Memory B cell (primary cell): ENCODE data around the gene PCA3.
A peak's percentile ranks its signal among the peaks of the same experiment; 100 is the strongest.
"Not testable (repeated sequence)": the region's sequence is repeated elsewhere in the genome, so short reads cannot be mapped to it uniquely, and the experiment has no call there.

Experiments used
- ATAC-seq: fragments of 150-1000 bp; cut with Tn5 transposase; 2 replicates; pipeline ENCODE4 v1.10.0; 2021; ENCODE audit warnings: low read depth, mild to moderate bottlenecking, moderate library complexity
- DNase-seq, 2 donors: peaks; one replicate each; pipeline ENCODE4 v3.0.0; 2022; ENCODE audit warnings: low spot score in 2 of 2
- H3K27ac Mint-ChIP-seq: one replicate; pipeline ENCODE4 v1.8.0; 2022; ENCODE audit warnings: mild to moderate bottlenecking, moderate library complexity, mixed read lengths
- H3K27me3 Mint-ChIP-seq: one replicate; pipeline ENCODE4 v1.8.0; 2022; ENCODE audit warnings: mixed read lengths
- H3K36me3 Mint-ChIP-seq: one replicate; pipeline ENCODE4 v1.8.0; 2022; ENCODE audit warnings: mild to moderate bottlenecking, mixed read lengths
- H3K4me1 Mint-ChIP-seq: one replicate; pipeline ENCODE4 v1.8.0; 2022; ENCODE audit warnings: mixed read lengths
- H3K4me3 Mint-ChIP-seq: one replicate; pipeline ENCODE4 v1.8.0; 2022; ENCODE audit warnings: mild to moderate bottlenecking, moderate library complexity, mixed read lengths
- H3K9me3 Mint-ChIP-seq: one replicate; pipeline ENCODE4 v1.8.0; 2022; ENCODE audit warnings: mixed read lengths

Gene PCA3

DNA sequence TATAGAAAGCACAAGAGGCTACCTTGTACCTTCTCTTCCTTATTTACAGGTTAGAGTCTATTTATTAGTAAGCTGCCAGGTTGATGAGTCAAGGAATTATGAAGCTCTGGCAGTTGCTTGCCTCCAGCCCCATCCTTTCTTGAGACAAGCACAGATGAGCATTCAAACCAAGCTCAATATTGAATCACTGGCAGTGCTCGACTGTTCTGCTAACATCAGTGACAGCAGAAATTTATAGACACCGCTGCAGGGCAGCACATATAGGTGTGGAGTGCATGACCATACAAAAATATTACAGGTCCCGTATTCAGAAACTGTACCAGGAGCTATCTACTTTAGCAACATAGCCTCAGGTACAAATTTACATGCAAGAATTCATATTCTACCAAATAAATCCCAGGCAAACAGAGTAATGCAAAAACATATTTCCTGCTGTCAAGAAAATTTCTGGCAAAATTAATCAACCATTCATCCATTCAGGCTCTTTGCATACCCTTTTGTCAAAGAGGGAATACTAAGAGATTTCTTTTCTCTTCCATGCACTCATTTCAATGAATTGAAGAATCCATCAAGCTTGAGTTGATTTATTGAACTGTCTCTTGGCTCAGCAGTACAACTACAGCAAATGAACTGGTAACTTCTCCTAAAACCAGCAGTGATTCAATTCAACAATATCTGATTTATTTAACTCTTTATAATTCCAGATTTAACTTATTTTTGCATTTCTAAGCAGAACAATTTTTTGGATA, 26.9 kb upstream of the PCA3 start:
- no peaks in the 10 kb centered on the region for H3K36me3 Mint-ChIP-seq
- H3K9me3 Mint-ChIP-seq: no peaks in the 10 kb centered on the region
- peaks cover 6% of the 10 kb centered on the region for H3K27me3 Mint-ChIP-seq
- no peak overlapping the region for H3K27ac Mint-ChIP-seq
- ATAC-seq (no peak), DNase-seq (no peak)
- H3K4me1 Mint-ChIP-seq: no peaks in the 10 kb centered on the region
- H3K4me3 Mint-ChIP-seq: no peak overlapping the region

DNA sequence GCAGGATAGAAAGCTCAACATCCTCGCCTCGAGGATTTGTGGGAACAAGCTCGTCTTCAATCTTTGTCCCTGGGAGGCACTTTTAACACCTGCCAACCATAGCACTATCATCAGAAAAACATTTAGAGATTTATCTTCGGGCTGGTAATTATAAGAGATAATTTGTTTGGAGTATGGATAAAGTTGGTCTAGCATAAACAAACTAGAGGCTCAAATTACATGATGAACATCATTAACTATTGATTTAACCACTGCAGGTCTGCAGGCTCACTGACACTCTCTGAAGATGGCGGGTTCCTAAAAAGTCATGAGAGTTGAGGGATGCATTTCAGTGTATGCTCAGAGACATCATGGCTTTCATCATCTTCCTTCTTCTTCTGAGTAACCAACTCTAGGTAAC, 25.8 kb upstream of the PCA3 start:
- no peaks in the 10 kb centered on the region for H3K4me1 Mint-ChIP-seq
- no peak for ATAC-seq

DNA sequence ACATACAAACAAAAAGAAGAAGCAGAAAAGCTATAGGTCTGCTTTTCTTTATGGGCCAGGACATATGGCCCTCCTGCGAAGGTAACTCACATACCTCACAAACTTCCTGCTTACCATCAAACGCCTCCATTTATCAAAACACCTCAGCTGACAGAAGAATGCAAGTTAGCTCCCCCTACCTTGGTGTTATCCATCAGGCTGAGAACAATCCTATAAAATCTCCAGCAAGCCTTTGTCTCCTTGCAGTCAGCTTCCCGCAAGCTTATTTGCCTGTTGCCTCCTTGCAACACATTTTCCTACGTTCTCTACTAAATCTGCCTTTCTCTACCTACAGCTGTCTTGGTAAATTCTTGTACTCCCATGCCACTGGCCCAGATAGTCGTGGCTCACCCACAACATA, 22.7 kb upstream of the PCA3 start:
- H3K9me3 Mint-ChIP-seq: peaks cover 2% of the 10 kb centered on the region
- no peak overlapping the region for H3K4me3 Mint-ChIP-seq
- no peaks in the 10 kb centered on the region for H3K4me1 Mint-ChIP-seq
- H3K27me3 Mint-ChIP-seq: peaks cover 9% of the 10 kb centered on the region
- no peak for DNase-seq
- H3K36me3 Mint-ChIP-seq: no peaks in the 10 kb centered on the region
- ATAC-seq: no peak
- H3K27ac Mint-ChIP-seq: no peak overlapping the region

More for the DNA sequence above, 25.8 kb upstream of the PCA3 start:
- DNase-seq: no peak
- Mint-ChIP-seq H3K27ac (no peak overlapping the region), H3K4me3 (no peak overlapping the region), H3K9me3 (peaks cover 2% of the 10 kb centered on the region), H3K27me3 (peaks cover 6% of the 10 kb centered on the region), H3K36me3 (no peaks in the 10 kb centered on the region)

DNA sequence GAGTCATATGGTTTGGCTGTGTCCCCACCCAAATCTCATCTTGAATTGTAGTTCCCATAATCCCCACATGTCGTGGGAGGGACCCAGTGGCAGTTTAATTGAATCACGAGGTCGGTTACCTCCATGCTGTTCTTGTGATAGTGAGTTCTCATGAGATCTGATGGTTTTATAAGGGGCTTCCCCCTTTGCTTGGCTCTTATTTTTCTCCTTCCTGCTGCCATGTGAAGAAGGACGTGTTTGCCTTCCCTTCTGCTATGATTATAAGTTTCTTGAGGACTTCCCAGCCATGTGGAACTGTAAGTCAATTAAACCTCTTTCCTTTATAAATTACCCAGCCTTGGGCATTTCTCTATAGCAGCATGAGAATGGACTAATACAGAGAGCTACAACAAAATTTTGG, 21.3 kb upstream of the PCA3 start:
- H3K9me3 Mint-ChIP-seq, DNase-seq, H3K4me1 Mint-ChIP-seq, H3K36me3 Mint-ChIP-seq, ATAC-seq, H3K27me3 Mint-ChIP-seq, H3K27ac Mint-ChIP-seq, H3K4me3 Mint-ChIP-seq: not testable (repeated sequence)

DNA sequence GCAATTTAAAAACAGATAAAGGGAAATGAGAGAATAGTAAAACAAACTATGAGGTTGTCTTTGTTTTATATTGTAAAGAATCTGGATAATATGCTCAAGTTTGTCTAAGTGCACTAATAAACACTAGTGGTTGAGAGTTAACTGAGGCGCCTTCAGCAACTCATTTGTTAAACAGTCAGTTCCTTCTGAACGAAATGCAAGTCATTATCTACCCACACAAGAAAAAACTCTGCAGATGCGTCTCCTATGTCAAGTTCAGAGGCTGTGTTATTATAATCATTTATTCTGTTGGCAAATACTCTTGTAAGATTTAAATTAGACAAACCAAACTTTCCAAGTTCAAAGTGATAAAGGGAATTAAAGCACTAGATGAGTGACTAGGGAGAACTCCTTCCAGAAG, 20.3 kb upstream of the PCA3 start:
- H3K4me1 Mint-ChIP-seq: no peaks in the 10 kb centered on the region
- H3K27ac Mint-ChIP-seq: no peak overlapping the region
- no peak overlapping the region for H3K4me3 Mint-ChIP-seq
- H3K9me3 Mint-ChIP-seq: peaks cover 2% of the 10 kb centered on the region
- H3K36me3 Mint-ChIP-seq: no peaks in the 10 kb centered on the region
- no peak for DNase-seq
- no peak for ATAC-seq
- H3K27me3 Mint-ChIP-seq: peaks cover 13% of the 10 kb centered on the region

DNA sequence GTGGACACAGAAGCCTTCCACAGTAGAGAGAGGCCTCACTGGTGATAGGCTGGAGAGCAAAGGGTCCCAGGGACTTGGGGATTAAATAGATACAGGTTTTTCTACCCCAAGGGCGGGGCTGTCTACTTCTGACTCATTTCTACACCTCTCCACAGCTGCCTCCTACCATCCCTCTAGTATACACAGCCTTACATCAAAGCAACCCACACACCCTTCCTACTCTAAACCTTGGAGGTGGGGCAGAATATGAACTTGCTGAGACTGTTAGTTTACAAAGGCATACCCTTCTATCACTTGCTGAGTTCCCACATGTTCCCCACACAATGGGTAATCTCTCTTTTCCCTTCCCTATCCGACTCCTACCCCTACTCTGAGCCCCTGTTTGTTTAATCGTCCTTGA, 19.9 kb upstream of the PCA3 start:
- peaks cover 13% of the 10 kb centered on the region for H3K27me3 Mint-ChIP-seq
- no peaks in the 10 kb centered on the region for H3K4me1 Mint-ChIP-seq
- no peaks in the 10 kb centered on the region for H3K36me3 Mint-ChIP-seq
- H3K27ac Mint-ChIP-seq: no peak overlapping the region
- ATAC-seq: no peak
- DNase-seq: no peak
- no peak overlapping the region for H3K4me3 Mint-ChIP-seq
- H3K9me3 Mint-ChIP-seq: peaks cover 2% of the 10 kb centered on the region

DNA sequence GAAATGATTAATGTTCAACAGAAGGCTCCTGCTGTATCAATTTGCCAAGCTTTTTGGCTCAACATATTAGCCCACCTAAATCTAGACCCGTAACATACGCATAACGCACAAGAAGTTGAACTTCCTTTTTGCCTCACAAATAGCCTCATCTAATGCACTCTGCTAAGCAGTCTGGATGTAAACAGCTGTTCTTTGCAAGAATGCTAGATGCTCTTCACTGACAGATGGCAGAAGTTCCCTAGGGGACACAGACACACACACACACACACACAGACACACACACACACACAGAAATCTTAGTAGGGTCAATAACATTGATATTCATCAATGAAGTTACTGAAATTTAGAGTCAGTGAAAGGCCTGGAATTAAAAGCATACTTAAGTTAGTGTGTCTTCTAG, 13.2 kb upstream of the PCA3 start:
- ATAC-seq: peak; percentile 17
- Mint-ChIP-seq H3K27ac (no peak overlapping the region), H3K4me1 (peaks cover 16% of the 10 kb centered on the region), H3K27me3 (peaks cover 6% of the 10 kb centered on the region), H3K9me3 (no peaks in the 10 kb centered on the region), H3K36me3 (no peaks in the 10 kb centered on the region), H3K4me3 (no peak overlapping the region)
- no peak for DNase-seq

DNA sequence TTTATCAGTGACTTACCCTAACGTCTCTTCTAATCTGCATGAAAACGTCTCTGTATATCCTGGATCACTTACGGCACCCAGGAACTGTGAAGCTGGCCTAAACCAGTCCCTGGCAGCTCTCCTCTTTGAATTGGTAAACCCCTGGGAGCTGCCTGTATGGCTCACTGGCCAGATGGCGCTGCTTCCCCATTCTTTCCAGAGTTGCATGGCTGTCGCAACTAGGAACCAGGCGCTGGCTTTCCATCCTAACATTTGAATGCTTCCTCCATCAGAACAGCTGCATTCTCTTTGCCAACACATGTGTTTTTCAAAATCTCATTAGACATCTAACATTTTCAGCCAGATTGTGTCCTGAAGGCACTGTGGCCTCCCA, 8.0 kb upstream of the PCA3 start:
- no peaks in the 10 kb centered on the region for H3K36me3 Mint-ChIP-seq
- H3K4me1 Mint-ChIP-seq: peaks cover 33% of the 10 kb centered on the region
- ATAC-seq (peak; percentile 14), DNase-seq (no peak)
- peaks cover 2% of the 10 kb centered on the region for H3K27me3 Mint-ChIP-seq
- peak overlapping the region; percentile 81 for H3K4me3 Mint-ChIP-seq
- peak overlapping the region; percentile 83 for H3K27ac Mint-ChIP-seq
- no peaks in the 10 kb centered on the region for H3K9me3 Mint-ChIP-seq

DNA sequence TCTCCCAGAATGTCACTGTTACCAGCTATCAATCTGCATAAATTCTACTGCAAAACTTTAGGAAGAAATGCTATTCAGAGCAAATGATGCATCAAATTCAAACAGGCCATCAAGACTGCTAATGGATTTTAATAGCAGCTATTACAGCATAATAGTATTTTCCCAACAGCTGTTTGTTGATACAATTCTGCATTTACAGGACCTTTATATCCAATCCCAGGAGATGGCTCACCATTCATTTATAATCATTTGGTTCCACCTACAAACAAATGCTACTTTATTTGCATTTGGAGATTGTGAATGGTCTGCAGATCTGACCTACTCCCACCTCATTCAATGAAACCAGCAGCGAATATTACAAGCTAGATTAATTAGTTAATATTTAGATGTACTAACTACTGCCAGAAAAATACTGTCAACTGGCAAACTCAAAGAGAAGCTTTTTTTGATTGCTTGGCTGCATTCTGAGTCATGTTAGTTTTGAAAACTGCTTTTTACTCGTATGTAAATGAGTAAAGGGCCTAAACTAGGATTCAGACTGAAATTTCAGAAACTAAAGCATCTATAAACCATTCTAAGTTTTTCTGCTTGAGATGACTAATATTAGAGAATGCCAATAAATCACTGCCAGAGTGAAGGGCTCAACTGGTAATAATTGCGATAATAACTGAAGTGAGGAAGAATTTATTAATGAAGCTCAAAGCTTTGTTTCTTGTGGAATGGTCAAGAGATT, 7.1 kb upstream of the PCA3 start:
- ATAC-seq: no peak
- no peaks in the 10 kb centered on the region for H3K9me3 Mint-ChIP-seq
- peaks cover 33% of the 10 kb centered on the region for H3K4me1 Mint-ChIP-seq
- H3K27me3 Mint-ChIP-seq: peaks cover 2% of the 10 kb centered on the region
- H3K27ac Mint-ChIP-seq: no peak overlapping the region
- no peaks in the 10 kb centered on the region for H3K36me3 Mint-ChIP-seq
- DNase-seq: no peak
- H3K4me3 Mint-ChIP-seq: no peak overlapping the region

DNA sequence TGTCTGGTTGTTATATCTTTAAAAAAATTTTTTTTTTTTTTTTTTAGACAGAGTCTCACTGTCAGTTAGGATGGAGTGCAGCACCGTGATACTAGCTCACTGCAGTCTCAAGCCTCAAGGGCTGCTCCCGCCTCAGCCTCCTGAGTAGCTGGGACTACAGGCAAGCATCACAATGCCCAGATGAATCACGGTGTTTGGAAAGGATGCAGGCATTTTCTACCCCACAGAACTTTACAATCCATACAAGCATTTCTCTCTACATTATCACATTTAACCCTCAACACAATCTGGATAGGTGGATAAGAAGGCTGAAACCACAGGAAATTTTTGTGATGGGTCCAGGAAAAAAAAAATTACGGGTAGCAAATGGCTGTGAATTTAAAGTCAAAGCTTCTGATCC, 5.8 kb upstream of the PCA3 start:
- H3K4me1 Mint-ChIP-seq: peaks cover 33% of the 10 kb centered on the region
- ATAC-seq (no peak), DNase-seq (no peak)
- no peak overlapping the region for H3K27ac Mint-ChIP-seq
- no peaks in the 10 kb centered on the region for H3K9me3 Mint-ChIP-seq
- H3K4me3 Mint-ChIP-seq: no peak overlapping the region
- no peaks in the 10 kb centered on the region for H3K36me3 Mint-ChIP-seq
- peaks cover 3% of the 10 kb centered on the region for H3K27me3 Mint-ChIP-seq

DNA sequence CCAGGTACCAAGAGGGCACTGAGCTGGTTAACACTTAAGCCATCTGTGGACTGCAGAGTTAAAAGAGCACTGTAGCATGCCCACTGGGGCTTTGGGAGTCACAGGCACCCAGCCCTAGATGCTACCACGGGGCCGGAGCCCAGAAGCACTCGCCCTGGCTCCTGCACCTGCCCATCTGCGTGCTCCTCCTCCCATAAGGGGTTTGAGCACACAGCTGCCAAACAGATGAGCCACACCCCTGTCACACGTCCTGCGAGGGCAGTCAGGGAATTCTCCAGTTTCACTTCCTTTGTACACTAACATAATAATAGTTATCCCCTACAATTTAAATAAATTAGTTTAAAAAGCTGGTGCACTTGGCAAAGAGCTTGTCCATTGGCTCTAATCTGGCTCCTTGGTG, 4.5 kb upstream of the PCA3 start:
- Mint-ChIP-seq H3K36me3 (no peaks in the 10 kb centered on the region), H3K4me3 (peak overlapping the region; percentile 24), H3K4me1 (peaks cover 33% of the 10 kb centered on the region), H3K27ac (peak overlapping the region; percentile 58), H3K9me3 (no peaks in the 10 kb centered on the region), H3K27me3 (peaks cover 2% of the 10 kb centered on the region)
- ATAC-seq (peak; percentile 61), DNase-seq (peak; percentile 22 to 30)

DNA sequence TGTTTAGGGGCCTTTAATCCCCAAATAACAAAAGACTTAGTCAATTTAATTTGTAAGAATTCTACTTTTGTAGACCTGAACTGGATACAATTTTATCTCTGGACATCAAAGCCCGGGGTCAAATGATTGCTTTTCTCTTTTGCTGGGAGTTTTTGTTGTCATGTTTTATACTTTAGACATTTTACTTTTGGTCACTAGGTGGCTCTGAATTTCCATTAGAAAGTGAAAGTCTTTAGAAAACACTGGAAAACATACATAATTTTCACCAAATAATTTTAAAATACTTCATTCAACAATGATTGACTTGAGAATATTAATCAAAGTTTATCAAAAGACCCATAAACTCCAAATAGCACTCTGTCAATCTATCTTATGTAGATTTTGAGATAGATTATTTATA, 2.8 kb upstream of the PCA3 start:
- ATAC-seq (no peak), DNase-seq (no peak)
- no peak overlapping the region for H3K4me3 Mint-ChIP-seq

DNA sequence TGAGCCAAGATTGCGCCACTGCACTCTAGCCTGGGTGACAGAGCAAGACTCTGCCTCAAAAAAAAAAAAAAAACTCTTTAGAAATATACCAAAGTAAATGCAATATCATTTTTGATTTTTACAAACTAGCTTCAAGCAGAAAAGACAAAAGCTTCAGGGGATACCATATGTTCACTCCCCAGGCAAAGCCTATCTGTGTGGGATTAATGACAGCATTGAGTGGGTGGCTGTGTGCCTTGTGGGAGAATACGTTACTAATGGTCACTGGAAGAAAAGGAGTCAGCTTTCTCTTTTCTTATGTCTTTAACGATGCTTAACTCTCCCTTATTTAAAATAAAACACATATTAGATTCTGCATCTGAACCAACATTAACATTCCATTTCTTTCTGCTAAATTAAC, 1.9 kb downstream of the PCA3 start:
- no peak for DNase-seq
- H3K27ac Mint-ChIP-seq: no peak overlapping the region
- H3K27me3 Mint-ChIP-seq: peaks cover 9% of the 10 kb centered on the region
- no peak overlapping the region for H3K4me3 Mint-ChIP-seq
- no peaks in the 10 kb centered on the region for H3K9me3 Mint-ChIP-seq
- peaks cover under 1% of the 10 kb centered on the region for H3K4me1 Mint-ChIP-seq
- H3K36me3 Mint-ChIP-seq: no peaks in the 10 kb centered on the region
- ATAC-seq: no peak

More for the DNA sequence above, 2.8 kb upstream of the PCA3 start:
- Mint-ChIP-seq H3K27me3 (peaks cover 2% of the 10 kb centered on the region), H3K36me3 (no peaks in the 10 kb centered on the region), H3K9me3 (no peaks in the 10 kb centered on the region), H3K4me1 (peaks cover 20% of the 10 kb centered on the region), H3K27ac (no peak overlapping the region)

DNA sequence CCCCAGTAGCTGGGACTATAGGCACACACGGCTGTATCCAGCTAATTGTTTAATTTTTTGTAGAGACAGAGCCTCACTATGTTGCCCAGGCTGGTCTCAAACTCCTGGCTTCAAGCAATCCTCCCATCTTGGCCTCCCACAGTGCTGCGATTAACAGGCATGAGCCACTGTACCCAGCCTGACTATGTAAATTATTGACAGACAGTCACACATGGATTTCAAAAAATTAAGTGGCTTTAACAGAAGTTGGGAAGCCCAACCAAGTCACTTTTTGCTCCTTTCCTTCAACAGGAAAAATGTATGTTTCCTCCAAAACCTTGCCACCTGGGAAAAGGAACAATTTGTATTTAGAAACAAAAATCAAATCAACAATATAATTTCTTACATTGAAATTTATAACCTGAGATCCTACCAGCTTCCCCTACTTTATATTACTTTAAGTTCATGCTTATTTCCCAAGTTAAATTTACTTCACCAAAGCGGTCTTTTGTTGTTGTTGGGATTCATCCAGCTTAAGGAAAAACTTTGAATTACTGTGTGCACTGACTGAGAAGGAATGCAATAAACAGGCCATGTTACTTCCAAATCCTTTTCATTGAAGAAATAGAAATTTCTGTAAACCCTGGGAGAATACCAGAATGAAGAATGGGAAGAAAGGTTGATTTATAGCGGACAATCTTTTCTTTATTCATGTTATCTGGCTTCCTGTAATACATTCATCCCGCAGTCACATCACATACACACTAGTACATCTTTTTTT, 8.6 kb downstream of the PCA3 start:
- no peak overlapping the region for H3K27ac Mint-ChIP-seq
- no peaks in the 10 kb centered on the region for H3K36me3 Mint-ChIP-seq
- no peak overlapping the region for H3K4me3 Mint-ChIP-seq
- peaks cover 3% of the 10 kb centered on the region for H3K4me1 Mint-ChIP-seq
- no peaks in the 10 kb centered on the region for H3K9me3 Mint-ChIP-seq
- DNase-seq (no peak), ATAC-seq (no peak)
- peaks cover 2% of the 10 kb centered on the region for H3K27me3 Mint-ChIP-seq
